Islet of Langerhans (tissue), 1 donor: ENCODE results near the gene NCOA1.
A peak's percentile ranks its signal among the peaks of the same experiment; 100 is the strongest.
"Not testable (repeated sequence)": the region's sequence is repeated elsewhere in the genome, so short reads cannot be mapped to it uniquely, and the experiment has no call there.

Experiments used
- FAIRE-seq: peaks from one replicate; lab custom pipeline; 2011; peaks lifted over from hg19 to GRCh38; lab: Jason Lieb, UNC

The NCOA1 gene

DNA sequence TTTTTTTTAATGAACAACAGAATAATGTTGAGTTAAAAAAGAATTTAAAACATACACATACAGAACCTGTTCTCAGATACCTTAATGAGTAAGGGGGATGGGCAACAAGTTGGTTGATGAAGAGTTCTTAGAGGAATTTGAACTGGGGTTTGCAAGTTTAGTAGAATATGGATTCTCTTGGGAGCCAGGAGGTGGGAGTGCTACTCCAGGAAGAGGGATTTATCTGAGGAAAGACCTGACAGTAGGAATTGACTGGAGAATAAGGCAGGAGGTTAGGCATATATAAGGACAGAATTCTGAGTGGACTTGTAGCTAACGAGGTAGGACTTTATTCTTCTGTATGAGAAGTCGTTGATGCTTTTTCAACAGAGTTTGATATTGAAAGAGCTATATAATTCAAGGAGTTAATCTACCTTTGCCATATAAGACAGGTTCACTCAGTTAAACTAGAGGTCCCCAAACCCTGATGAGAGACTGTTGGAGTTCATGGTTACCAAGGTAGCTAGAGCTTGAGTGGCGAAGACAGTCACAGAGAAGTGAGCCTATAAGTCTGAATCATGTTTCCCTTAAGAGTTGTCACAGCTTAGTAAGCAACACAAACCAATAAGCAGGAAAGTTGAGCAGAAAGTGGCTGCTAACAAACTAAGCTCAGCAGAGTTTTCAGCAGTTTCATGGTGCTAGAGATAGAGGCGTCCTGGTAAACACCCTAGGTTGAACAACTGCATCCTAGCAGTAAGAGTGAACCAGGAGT, 88.2 kb downstream of the NCOA1 start:
- FAIRE-seq, result no peak

DNA sequence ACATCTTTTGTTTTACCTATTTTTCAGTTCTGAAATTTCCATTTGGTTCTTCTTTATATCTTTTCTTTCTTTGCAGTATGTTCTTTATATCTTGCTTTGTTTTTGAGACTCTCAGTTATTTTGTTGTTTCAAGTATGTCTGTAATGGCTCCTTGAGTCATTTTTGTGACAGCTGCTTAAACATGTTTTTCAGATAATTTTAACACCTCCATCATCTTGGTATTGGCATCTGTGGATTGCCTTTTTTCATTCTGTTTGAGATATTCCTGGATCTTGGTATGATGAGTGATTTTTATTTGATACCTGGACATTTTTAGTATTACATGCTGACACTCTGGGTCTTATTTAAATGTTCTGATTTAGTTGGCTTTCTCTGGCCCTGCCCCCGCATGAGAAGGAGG, 89.5 kb downstream of the NCOA1 start:
- no peak for FAIRE-seq

DNA sequence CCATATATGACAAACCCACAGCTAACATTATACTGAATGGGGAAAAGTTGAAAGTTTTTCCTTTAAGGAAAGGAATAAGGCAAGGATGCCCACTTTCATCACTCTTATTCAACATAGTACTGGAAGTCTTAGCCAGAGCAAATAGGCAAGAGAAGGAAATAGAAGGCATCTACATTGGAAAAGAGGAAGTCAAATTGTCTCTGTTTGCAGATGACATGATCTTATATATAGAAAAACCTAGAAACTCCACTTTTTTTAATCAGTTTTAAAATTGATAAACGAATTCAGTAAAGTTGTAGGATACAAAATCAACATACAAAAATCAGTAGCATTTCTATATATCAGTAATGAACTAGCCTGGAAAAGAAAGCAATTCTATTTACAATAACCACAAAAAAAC, 90.9 kb downstream of the NCOA1 start:
- FAIRE-seq, result not testable (repeated sequence)

DNA sequence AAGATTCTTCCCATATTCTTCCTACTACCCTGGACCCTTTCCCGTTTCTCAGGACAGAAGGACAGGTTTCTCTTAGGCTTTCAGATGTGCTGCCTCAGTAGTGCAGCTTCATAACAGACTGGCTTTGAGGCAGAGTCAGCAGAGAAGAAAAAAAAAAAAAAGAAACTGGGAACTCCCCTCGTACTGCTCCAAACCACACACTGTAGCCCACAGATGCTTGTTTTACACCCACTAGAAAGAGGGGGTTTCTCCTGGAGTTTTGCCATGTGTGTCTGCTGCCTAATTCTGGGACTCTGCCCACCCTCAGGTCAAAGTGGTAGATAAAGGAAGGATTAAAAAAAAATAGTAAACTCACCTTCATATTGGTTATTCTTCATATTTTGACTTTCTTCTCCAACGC, 95.9 kb downstream of the NCOA1 start:
- FAIRE-seq, result no peak

DNA sequence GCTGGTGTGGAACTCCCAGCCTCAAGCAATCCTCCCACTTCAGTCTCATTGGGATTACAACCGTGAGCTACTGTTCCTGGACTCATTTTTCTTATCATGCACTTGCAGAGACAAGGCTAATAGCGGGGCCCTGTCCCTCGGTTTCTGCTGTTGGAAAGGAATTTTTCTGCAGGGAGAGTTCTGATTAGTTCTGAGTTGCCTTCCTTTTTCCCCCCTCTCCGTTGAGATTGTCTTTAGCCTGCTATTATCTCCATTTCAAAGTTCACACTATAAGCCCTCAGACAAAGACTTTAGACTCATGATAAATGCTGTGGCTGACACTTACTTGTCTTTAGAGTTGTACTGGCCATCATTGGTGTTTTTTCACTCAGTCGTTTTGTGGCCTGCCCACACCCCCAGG, 97.2 kb downstream of the NCOA1 start:
- no peak for FAIRE-seq

DNA sequence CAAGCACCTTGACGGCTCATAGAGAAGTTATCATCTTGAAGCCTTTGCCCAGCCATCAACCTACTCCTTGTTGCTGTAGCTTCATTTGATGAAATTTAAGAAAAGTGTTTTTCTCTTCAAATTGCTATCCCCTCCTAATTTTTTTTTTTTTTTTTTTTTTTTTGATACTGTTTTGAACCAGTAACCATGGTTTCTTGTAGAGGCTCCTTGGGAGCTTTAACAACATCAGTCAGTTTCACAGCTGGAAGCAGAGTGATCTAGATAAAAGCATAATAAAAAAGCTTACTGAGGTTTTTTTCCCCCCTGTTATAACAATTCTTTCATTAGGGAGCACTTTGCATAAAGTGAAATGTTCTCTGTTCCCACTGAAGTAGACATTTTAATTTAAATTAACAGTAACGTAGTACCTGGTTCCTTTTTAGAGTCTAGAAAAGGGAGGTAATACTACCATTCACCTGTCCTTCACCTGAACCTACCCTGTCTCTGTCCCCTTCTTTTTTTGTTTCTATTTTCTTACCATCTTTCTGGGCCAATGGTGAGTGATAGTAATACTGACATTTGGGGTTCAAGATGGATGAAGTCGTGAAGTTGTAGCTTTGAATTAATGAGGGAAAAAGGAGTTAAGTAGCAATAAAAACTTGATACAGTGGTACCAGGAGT, 101.5 kb downstream of the NCOA1 start:
- no peak for FAIRE-seq

DNA sequence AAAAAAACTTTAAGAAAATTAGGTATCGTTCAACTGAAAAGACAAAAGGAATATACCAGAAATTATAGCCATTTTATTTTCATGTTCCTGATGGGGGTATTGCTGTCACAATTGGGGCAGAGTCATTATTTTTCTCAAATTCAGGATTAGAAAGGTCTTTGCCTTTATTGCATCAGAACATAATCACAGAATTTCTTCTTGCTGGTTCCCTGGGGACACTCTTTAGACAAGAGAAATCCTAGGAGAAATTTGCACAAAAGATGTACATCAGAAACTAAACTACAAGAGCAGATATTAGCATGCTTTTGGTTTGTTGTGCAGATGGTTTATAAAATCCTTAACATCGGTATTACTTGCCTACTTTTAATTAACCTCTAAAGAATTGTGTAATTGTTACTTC, 103.2 kb downstream of the NCOA1 start:
- peak; percentile 53 for FAIRE-seq

DNA sequence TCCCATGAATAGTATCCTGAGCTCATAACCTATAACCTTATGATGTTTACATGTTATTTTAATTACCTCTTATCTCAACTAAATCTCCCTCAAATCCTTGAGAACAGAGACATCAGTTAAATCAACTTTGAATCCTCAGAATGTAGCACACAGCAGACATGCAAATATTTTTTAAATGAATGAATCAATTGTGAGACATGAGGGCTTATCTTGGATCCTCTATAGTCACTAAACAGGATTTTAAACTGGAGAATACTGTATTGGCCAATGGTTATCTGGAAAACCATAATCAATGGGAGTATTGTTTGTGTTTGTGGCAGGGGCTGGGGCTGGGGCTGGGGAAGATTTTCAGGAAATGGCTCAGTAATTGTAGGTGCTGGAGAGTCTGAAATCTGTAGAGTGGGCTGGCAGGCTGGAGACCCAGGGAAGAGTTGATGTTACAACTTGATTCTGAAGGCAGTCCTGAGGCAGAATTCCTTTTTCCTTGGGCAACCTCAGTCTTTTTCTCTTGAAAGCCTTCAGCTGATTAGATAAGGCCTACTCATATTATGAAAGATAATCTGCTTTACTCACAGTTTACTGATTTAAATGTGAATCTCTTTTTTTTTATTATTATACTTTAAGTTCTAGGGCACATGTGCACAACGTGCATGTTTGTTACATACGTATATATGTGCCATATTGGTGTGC, 106.3 kb downstream of the NCOA1 start:
- FAIRE-seq, result no peak

DNA sequence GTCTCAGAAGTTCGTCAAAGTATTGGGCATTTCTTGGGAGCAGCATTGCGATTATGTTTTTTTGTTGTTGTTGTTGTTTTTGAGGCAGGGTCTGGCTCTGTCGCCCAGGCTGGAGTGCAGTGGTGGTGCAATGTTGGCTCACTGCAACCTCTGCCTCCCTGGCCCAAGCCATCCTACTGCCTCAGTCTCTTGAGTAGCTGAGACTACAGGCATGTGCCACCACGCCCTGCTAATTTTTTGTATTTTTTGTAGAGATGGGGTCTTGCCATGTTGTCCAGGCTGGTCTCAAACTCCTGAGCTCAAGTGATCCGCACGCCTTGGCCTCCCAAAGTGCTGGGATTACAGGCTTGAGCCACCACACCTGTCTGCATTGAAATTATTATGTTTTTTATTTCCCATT, 109.1 kb downstream of the NCOA1 start:
- FAIRE-seq, result not testable (repeated sequence)

DNA sequence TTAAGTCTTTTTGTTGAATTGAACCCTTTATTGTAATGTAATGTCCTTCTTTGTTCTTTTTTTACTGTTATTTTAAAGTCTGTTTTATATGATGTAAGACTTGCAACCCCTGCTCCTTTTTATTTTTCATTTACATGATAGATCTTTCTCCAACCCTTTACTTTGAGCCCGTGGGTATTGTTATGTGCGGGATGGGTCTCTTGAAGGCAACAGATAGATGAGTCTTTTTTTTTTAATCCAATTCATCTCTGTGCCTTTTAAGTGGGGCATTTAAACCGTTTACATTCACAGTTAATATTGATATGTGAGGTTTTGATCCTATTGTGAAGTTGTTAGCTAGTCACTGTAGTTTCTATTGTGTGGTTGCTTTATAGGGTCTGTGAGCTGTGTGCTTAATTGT, 120.6 kb downstream of the NCOA1 start:
- peak; percentile 56 for FAIRE-seq

DNA sequence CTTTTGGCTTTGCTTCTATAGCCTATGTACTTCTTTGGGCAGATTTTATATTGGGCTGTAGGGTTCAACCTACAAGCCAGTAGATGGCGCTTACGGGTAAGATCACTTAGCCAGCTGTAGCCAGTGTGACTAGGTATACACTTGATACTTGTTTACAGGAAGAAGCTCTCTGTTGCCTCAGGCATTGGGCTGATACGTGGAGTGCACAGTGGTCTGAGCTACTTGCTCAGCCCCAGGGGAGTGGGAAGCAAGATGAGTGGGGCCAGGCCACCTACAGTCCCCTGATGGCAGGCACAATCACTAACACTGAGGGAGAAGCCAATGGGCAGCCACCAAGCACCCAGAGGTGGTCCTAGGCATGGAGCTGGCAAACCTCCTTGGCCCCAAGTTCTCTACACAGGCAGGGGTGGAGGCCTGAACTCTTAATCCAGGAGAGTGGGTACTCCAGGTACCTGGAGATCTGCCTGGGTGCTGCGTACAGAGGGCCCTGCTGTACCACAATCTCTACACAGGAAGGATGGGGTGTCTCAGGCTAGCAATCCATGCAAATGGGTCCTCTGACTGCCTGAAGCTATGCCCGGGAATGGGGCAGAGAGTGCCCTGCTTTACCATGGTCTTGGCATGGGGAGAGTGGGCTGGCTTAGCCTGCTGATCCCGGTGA, 122.2 kb downstream of the NCOA1 start:
- no peak for FAIRE-seq

DNA sequence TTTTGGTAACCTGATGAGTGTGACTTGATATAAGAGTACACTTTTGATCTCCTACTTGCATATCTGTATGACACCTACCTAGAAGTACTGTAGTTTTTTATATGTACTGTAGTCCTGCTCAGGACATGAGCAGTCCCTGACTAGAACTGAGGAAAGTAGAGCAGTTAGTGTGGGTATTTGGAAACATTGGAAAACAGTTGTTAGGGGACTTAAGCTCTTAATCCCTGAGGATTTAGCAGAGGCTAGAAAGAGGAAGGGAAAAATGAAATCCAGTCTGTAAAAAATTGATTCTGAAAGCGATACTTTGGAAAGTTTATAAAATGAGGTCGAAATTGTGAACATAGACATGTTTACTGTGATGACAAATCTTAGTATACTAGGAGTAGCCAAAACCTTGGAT, 125.6 kb downstream of the NCOA1 start:
- no peak for FAIRE-seq

DNA sequence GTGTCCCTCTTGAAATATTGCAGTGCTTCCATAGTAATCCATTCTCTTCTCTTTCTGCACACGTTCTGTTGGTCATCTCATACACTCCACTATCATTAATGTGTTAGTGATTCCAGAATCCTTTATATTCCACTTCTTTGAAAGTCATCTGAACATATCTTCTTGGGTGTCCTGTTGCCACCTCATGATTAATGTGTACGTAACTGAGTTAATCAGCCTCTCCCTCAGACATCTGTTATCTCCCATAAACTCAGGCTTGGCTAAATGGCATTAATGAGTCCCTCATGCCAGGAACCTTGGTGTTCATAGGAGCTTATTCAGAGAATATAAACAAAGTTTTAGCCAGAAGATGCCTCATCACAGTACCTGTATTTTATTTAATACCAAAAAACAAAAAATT, 126.4 kb downstream of the NCOA1 start:
- no peak for FAIRE-seq

DNA sequence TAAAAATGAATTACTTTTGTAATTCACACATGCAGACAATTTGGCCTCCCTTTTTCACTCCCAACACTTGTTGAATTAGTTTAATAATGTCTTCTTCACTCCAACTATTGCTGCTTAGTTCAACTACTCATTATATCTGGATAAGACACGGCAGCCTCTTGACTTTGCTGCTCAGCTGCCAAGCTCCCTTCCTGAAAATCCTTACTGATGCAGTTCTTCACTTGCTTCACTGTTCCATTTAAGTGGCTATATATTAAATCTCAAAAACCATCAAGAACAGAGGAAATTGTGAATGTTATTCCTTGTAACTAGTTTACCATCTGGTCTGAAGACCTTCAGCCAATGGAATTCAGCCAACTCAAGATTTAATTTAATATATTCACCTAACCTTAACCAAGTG, 127.1 kb downstream of the NCOA1 start:
- no peak for FAIRE-seq

DNA sequence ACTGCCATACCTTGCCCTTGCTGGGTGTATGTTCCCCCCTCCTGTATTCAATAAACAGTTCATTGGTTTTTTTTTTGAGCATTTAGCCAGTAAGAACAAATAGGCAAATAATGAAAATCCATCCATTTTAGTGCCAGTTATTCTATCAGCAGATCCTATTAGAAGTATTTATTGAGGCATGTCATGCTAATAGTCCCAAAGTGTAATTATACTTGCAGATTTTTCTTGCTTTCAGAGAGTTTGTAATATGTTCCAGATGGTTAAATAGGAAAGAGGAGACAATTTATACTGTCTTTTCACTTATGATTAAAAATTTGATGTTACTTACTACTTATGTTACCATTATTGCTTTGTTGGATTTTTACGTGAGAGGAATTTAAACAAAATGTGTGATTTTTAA, 127.6 kb downstream of the NCOA1 start:
- no peak for FAIRE-seq

DNA sequence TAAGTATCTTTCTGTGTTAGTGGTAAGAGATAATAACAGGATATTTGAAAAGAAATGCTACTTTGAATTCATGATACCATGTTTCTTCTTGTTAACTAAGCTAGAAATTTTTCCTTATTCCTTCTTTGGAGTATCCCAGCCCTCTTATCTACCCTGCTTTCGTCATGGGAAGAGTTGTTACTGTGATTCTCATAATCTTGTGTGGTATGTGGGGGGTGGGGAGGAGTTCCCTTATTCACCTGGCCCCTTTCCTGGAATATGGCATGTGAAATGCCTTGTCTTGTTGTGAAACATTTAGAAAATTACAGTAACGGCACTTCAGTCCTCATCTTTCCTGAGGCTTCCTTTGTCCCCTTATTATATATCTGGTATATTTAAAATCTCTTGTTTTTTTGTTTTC, 129.9 kb downstream of the NCOA1 start:
- no peak for FAIRE-seq

DNA sequence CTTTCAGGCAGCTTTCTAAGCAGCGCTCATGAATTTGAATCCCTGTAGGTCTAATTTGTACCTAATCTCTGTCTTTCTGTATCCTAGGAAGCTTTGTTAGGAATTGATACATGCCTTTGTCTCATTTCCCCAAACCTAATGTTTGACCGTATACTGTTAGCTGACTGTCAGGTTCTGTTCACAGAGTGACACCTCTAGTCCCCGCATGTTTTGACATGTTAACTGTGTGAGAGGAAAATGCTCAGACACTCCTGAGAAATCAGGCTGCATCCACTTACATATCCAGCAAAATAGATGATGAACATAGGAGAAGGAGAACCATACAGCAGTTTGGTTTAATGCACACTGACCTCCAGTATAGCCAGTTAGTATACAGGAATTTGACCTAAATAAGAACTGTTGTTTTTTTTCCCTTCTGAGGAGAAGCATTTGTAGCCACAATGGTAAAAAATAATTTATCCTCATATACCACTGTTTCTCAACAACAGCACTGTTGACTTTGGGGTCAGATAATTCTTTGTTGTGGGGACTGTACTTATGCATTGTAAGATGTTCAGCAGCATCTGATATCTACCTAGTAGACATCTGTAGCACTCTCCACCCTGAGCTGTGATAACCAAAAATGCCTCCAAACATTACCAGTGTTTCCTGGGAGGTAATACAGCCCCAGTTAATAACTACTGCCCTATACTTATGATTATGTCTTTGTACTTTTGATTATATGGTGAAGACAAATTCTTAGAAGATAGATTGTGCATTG, 130.9 kb downstream of the NCOA1 start:
- no peak for FAIRE-seq

DNA sequence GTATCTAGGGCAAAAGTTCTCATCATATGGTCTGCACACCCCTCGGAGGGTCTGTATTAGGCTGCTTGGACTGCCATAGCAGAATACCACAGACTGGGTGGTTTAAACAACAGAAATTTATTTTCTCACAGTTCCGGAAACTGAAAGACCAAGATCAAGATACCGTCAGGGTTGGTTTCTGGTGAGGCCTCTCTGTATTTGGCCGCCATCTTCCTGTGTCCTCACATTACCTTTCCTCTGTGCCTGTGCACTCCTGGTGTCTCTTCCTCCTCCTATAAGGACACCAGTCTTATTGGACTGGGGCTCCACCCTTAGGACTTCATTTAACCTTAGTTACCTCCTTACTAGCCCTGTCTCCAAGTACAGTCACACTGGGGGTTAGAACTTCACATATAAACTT, 132.5 kb downstream of the NCOA1 start:
- no peak for FAIRE-seq

DNA sequence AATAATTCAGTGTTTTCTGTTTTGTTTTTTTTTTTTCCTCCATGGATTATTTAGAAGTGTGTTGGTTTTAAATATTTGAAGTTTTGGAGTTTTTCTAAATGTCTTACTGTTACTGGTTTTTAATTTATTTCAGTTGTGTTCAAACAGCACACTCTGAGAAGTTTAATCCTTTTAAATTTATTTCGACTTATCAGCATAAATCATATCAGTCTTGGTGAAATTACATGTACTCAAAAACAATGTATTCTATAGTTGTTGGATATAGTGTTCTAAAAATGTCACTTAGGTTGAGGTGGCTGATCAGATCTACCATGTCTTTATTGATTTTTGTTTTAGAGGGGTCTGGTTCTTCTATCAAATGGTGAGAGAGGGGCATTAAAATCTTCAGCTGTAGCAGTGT, 134.7 kb downstream of the NCOA1 start:
- no peak for FAIRE-seq

DNA sequence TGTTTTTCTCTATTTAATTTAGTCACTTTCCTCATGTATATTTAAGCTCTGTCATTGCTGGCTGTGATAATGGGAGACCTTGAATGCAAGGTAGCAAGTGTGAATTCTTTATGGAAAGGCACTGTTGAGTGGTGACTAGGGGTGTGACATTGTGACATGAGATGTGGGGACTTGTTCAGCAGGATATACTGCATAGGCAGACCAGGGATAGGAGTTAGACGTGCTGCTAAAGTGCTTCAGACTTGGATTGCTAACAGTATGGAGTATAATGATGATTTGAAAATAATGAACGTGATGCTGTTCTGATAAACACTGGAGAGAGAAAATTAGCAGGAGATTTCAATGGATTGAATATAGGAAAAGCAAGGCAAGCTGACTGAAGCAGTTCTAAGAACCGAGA, 135.1 kb downstream of the NCOA1 start:
- no peak for FAIRE-seq

DNA sequence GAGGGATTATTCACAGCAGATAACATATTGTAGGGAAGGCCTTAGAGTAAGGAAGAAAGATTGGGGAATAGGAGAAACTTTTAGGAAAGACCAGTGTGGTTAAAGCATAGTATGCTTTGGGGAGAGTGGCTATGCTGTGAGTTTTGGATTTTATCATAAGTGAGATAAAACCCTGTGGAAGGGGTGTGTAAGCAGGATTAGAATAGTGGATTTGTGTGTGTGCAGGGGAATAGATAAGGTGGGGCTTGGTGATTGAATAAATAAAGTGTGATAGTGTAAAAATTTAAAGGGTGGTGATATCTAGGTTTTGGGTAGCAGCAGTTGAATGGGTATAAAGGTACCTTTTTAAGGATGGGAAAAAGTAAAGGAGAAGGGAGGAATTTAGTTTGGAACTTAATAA, 137.7 kb downstream of the NCOA1 start:
- no peak for FAIRE-seq

DNA sequence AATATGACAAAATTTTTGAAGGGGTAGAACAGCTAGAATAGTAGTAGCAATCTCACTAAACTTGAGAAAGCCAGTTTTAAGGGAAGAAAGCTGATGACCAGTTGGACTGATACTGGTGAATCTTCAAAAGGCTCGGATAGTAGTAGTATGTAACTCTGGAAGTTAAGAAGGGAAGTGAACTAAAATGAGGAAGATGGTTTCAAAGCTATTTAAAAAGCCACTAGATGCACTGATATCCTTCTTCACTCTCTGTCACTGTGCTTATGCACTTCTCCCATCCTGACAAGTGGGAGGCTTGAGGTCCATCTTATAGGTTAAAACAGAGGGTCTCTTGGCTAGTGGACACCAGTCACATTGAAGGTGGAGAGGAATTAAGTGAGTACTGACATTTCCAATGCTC, 141.1 kb downstream of the NCOA1 start:
- no peak for FAIRE-seq
